Measurements from ENCODE around the gene DZIP1. TPM values are rescaled to one million over a fixed set of nuclear protein-coding genes. Genes with fewer than 3 reads are reported as not detected.

The DZIP1 gene
- total and polyA plus RNA-seq, 10 of the 15 experiments (the other 5 are each of a cell fraction or from before 2014, with no cell fraction given): 0.01 to 1.9 (median 0.55) TPM

- Histone ChIP-seq H3K79me2 (ENCODE audit: control insufficient read depth, insufficient read depth, low read length) (no peaks in the 10 kb centered on the region), H3K9ac (ENCODE audit: control insufficient read depth, insufficient read depth, low read length) (no peak overlapping the region), H4K20me1 (ENCODE audit: control insufficient read depth, insufficient read depth) (no peaks in the 10 kb centered on the region), H3K36me3 (ENCODE audit: control insufficient read depth in 2 of 2, insufficient read depth in 2 of 2, low read length in 1 of 2) (no peaks in the 10 kb centered on the region), H2AFZ (ENCODE audit: control insufficient read depth, low read depth, low read length) (no peak overlapping the region), H3K9me3 (replicated peaks; ENCODE audit: control insufficient read depth, insufficient read depth, low read length) (no peaks in the 10 kb centered on the region; the same call in 2 of the 3 replicates), H3K27ac (ENCODE audit: control insufficient read depth, insufficient read depth) (no peak overlapping the region), H3K4me1 (ENCODE audit: control insufficient read depth, insufficient read depth, low read length) (no peaks in the 10 kb centered on the region), H3K4me3 (no peak overlapping the region), H3K4me2 (ENCODE audit: control insufficient read depth, insufficient read depth) (no peak overlapping the region), H3K27me3 (replicated peaks in 1 of 2; ENCODE audit: control insufficient read depth in 2 of 2, insufficient read depth in 2 of 2, low read length in 1 of 2) (peaks cover under 1 to 3% of the 10 kb centered on the region in 2 experiments; a peak in 3 of 4 replicates)
- DNase-seq (ENCODE audit: low read depth, low spot score): no peak
- no peak for ATAC-seq
- TF ChIP-seq ATF7 (IDR thresholded peaks at IDR 0.05; ENCODE audit: low read depth) (no peak), CBX3 (IDR thresholded peaks at IDR 0.05; ENCODE audit: borderline replicate concordance, low read depth) (no peak), RELB (IDR thresholded peaks at IDR 0.05; ENCODE audit: low read depth) (no peak), ETV6 (conservative IDR thresholded peaks at IDR 0.05 in 1 of 2, IDR thresholded peaks at IDR 0.05 in 1 of 2; ENCODE audit: borderline replicate concordance in 1 of 2, low read depth in 1 of 2) (no peak), ZNF274 (IDR thresholded peaks at IDR 0.05; ENCODE audit: insufficient read depth, insufficient read length) (no peak), EP300 (IDR thresholded peaks at IDR 0.05; ENCODE audit: borderline replicate concordance in 1 of 2, control insufficient read depth in 1 of 2, low read depth in 2 of 2, low read length in 2 of 2) (no peak), EED (IDR thresholded peaks at IDR 0.05; ENCODE audit: low read depth) (no peak), KAT2A (conservative IDR thresholded peaks at IDR 0.05; ENCODE audit: control insufficient read depth, low read depth, low read length) (no peak), STAT3 (IDR thresholded peaks at IDR 0.05; ENCODE audit: low read depth, low read length) (no peak)
- ChIA-PET SMC1A (ENCODE audit: uncharacterized antibody, unreplicated experiment) (interaction anchor here (0.6 kb wide), 1 partner anchor 308 kb away, joined by 3 read pairs; no protein-coding TSS in a partner anchor), POLR2A (interaction anchor here (0.6 kb wide), 1 partner anchor 20 kb away, joined by 3 read pairs; no protein-coding TSS in a partner anchor), RAD21 (ENCODE audit: unreplicated experiment) (no interaction called here), CTCF (interaction anchor here (1.1 kb wide), 1 partner anchor 18 kb away, joined by 3 read pairs; no protein-coding TSS in a partner anchor)
- BruUV-seq (replicated peaks): no TSS peak
- WGBS (ENCODE audit: insufficient coverage, insufficient replicate concordance, low lambda C conversion rate, missing lambda C conversion rate): 33% methylated on average over 2 of the region's 3 CpGs
- FAIRE-seq: no peak
- intact Hi-C loops (cut with micrococcal nuclease; ENCODE audit: unreplicated experiment): no loop called here
- in situ Hi-C loops (cut with MboI): no loop called here
These were observed 97.6 kb downstream of the DZIP1 start for GRCh38 chr13:95546919-95547318.
